Cerebellar nuclear complex (tissue), 1 donor: ENCODE measurements around the gene ZRSR2.

Experiments
- DNase-seq, 2 experiments: peaks; one replicate each; lab custom pipeline; 2025; lab: John Stamatoyannopoulos, UW

ZRSR2 gene

GRCh38 chrX:15853586-15854079, 63.3 kb downstream of the ZRSR2 start:
- no peak for DNase-seq

- peak in 1 of 2 experiments; percentile 5 for DNase-seq
These were observed 63.9 kb downstream of the ZRSR2 start for GRCh38 chrX:15854080-15854655.

GRCh38 chrX:15854712-15855567, 64.7 kb downstream of the ZRSR2 start, which contains the start of gene AP1S2:
AP1S2 (minus strand) TSS chrX:15854813; CDS start chrX:15852524, 2,289 bp downstream.
- DNase-seq: peak; percentile 61 to 91

DNA sequence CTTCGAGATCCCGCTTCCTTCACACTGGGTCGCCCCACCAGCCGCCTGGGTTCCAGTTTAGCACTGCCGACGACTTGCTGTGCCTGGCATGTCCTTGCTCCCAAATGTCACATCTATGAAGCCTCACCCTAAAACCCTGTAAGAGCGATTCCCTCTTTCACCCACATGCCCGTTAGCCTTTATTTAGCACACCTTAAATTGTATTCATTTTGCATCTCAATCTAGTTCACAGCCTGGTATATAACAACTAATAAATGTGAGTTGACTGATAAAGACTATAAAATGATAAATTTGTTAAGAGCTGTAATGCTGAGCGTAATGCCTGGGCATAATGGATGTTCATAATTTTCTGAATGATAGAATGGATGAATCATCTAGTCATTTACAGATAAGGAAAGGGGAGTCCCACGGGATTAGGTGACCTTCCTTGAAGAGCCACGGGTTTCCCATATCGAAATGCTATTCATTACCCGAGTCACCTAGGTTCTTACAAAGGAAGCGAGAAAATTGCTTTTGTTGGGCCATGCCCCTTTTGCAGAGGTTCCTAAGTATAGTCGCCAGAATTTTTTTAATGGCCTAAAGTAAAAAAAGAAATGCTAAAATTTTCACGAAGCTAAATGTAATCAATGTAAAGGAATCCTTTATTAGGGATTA, 65.4 kb downstream of the ZRSR2 start:
- no peak for DNase-seq

DNA sequence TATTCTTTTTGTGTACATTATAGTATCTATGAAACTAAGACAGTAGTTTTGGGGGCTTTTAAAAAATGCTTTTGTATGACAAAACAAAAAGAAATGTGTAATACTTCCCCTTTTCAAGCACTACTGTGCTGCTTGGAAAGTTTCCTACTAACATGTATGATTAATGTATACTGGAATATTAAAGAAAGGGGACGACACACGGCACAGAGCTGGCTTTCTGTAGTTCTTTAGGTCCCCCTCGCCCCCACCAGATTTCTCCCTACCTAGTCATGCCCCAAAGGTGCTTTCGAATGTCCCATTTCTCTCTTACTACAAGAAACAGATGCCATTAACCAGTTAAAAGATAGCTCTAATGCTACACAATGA, 65.9 kb downstream of the ZRSR2 start:
- DNase-seq: no peak

- DNase-seq: peak; percentile 31 to 41
These were observed 66.4 kb downstream of the ZRSR2 start for GRCh38 chrX:15856636-15857035.

DNA sequence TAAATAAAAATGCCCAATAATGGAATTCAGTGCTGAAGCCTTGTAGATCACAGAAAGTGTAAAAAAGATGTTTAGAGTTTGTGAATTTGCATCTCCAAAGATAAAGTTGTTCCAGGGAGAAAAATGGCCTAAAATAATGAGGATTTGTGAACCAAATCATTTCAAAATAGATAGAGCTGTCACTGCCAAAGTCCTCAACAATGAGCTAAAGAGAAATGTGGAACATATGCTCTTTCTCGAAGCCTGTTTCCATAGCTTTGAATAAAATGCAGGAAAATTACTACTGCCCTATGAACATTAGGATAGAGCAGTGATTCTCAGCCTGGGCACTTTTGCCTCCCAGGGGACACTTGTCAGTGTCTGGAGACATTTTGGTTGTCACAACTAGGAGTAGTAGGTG, 67.8 kb downstream of the ZRSR2 start:
- DNase-seq: no peak

DNA sequence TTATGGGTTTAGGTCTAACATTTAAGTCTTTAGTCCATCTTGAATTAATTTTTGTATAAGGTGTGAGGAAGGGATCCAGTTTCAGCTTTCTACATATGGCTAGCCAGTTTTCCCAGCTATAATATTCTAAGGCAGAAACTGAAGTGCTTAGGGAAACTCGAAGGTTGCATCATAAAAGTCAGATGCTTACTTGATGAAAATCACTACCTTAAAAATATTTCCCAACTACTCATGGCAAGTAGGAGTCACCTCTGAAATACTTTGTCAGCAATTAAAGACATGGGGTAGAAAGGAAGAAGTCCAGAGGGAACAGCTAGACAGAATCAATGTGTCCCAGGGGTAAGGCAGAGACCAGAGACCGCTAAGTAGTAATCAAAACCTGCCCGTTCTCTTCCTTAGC, 70.6 kb downstream of the ZRSR2 start:
- DNase-seq: no peak

DNA sequence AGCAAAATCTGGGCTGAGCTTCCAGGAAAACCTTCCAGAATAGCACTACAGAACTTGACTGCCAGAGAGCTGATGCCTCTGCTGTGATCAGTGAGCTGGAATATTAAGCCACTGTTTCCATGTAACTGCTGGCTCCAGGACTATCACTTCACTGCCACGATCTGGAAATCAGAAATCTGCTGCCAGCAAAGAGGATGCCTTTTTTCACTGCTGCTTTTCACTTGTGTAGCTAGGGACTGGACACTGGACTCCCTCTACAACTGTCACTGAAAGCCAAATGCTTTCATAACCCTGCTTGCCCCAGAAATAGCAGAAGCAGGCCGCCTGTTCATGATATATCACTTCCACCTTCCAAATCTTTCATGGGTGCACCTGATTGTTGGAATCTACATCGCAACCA, 73.7 kb downstream of the ZRSR2 start:
- peak; percentile 5 to 17 for DNase-seq

- DNase-seq: no peak
These were observed 74.3 kb downstream of the ZRSR2 start for GRCh38 chrX:15864629-15865028.

GRCh38 chrX:15866147-15866546, 75.9 kb downstream of the ZRSR2 start:
- no peak for DNase-seq

- no peak for DNase-seq
These were observed 79.4 kb downstream of the ZRSR2 start for GRCh38 chrX:15869695-15870094.

DNA sequence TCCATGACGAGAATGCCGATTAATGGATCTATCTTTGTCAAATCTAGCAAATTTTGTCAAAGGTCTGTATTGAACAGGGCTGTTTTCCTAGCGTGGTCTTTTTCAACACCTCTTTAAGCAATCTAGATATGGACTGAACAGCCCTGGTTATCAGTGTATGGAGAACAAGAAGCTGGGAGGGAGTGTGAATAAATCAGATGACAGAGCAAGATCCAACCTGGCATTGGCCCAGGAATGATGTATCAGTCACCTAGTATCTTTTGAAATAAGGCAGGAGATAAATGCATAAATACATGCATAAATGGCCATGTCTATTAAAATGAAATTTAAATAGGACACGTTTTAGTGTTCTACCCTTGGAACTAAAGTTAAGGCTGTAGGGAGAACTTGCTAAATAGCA, 80.0 kb downstream of the ZRSR2 start:
- DNase-seq: no peak
